K562 (cell line): ENCODE results near the gene VEGFC. TPM values are rescaled to one million over a fixed set of nuclear protein-coding genes. Genes with fewer than 3 reads are reported as not detected.

Experiments used
- ATAC-seq: fragments of 200-7000 bp; cut with Tn5 transposase; 3 replicates; pipeline ENCODE4 v1.9.1; 2020; ENCODE audit warnings: moderate library complexity
- BruUV-seq: library from RNA; stranded (reverse); fragments of 400-500 nt; replicated peaks from 2 replicates; lab custom pipeline; 2021; lab: Mats Ljungman, UMichigan
- CTCF ChIA-PET: fragments of 300-600 bp; formaldehyde crosslinking; extraction: SDS; loops from one replicate; lab custom pipeline; 2021; ENCODE audit warnings: low intra/inter-chr PET ratio; lab: Yijun Ruan, JAX
- POLR2A ChIA-PET: fragments of 300-600, 350-650 bp; sonication (Branson Sonifier 250); formaldehyde crosslinking; extraction: SDS; loops from one replicate; lab custom pipeline; 2021; ENCODE audit warnings: antibody characterized with exemption, inconsistent platforms; lab: Yijun Ruan, JAX
- DNase-seq, 4 experiments: peaks; one replicate each; pipeline versions ENCODE4 v3.0.0 to v3.0.0-alpha.2; 2011 to 2018; ENCODE audit warnings: low spot score in 3 of 4, mixed read lengths in 3 of 4; ENCODE audit errors: extremely low read depth in 1 of 4
- FAIRE-seq: peaks from 2 replicates; lab custom pipeline; 2011; peaks lifted over from hg19 to GRCh38; lab: Jason Lieb, UNC
- H2AFZ ChIP-seq: 2 replicates; pipeline ENCODE4 v1.6.0; 2011; ENCODE audit warnings: low read depth, low read length, control low read depth, inconsistent platforms
- H3K27ac ChIP-seq: fragments of 200-600 bp; 3 replicates; pipeline ENCODE4 v1.8.0; 2011; ENCODE audit warnings: low read depth, mild to moderate bottlenecking, control low read depth, inconsistent platforms, low read length, moderate library complexity, mixed read lengths; ENCODE audit errors: extremely low read depth
- H3K27me3 ChIP-seq, 2 experiments: fragments of 300-600 bp in 1 of 2; 2 replicates in 1 of 2; 3 replicates in 1 of 2; pipeline versions ENCODE4 v1.6.0 to v1.8.0; 2011; ENCODE audit warnings: inconsistent platforms in 2 of 2, low read length in 2 of 2, mild to moderate bottlenecking in 1 of 2, mixed read lengths in 1 of 2, moderate library complexity in 1 of 2; ENCODE audit not compliant: control insufficient read depth in 2 of 2, insufficient read depth in 2 of 2
- H3K36me3 ChIP-seq: fragments of 300-600 bp; 3 replicates; pipeline ENCODE4 v1.8.0; 2011; ENCODE audit warnings: mild to moderate bottlenecking, low read length, inconsistent platforms; ENCODE audit not compliant: control insufficient read depth, insufficient read depth
- H3K4me1 ChIP-seq, 2 experiments: fragments of 200-600 bp in 1 of 2; replicated peaks in 1 of 2; 2 replicates in 1 of 2; 3 replicates in 1 of 2; pipeline versions ENCODE4 v1.5.1 to v1.8.0; 2011; ENCODE audit warnings: inconsistent platforms in 2 of 2, low read length in 2 of 2, mild to moderate bottlenecking in 1 of 2, mixed read lengths in 1 of 2, moderate library complexity in 1 of 2; ENCODE audit not compliant: control insufficient read depth in 2 of 2, insufficient read depth in 2 of 2
- H3K4me2 ChIP-seq: 2 replicates; pipeline ENCODE4 v1.6.1; 2011; ENCODE audit warnings: low read length, control low read depth, inconsistent platforms, mixed read lengths; ENCODE audit not compliant: insufficient read depth
- H3K4me3 ChIP-seq: fragments of 200-600 bp; sonication (generic), shearing (Covaris generic); 2 replicates; pipeline ENCODE4 v1.5.1; 2016; ENCODE audit warnings: control low read depth, inconsistent platforms
- H3K79me2 ChIP-seq: fragments of 200-600 bp; 3 replicates; pipeline ENCODE4 v1.8.0; 2011; ENCODE audit warnings: low read length, inconsistent platforms; ENCODE audit not compliant: control insufficient read depth, insufficient read depth
- H3K9ac ChIP-seq, 2 experiments: 2 replicates each; pipeline versions ENCODE4 v1.6.0 to v1.6.1; 2011; ENCODE audit warnings: low read depth in 2 of 2, low read length in 2 of 2, control low read depth in 1 of 2, inconsistent platforms in 1 of 2, mild to moderate bottlenecking in 1 of 2, mixed read lengths in 1 of 2; ENCODE audit not compliant: insufficient read depth in 1 of 2
- H3K9me1 ChIP-seq: one replicate; pipeline ENCODE4 v1.6.0; 2011; ENCODE audit warnings: inconsistent platforms, mild to moderate bottlenecking, low read length, moderate library complexity; ENCODE audit not compliant: control insufficient read depth, insufficient read depth
- H3K9me3 ChIP-seq: replicated peaks from 2 replicates; pipeline ENCODE4 v1.5.1; 2011; ENCODE audit warnings: low read depth, low read length, inconsistent platforms; ENCODE audit not compliant: control insufficient read depth, insufficient read depth
- H4K20me1 ChIP-seq: replicated peaks from 2 replicates; pipeline ENCODE4 v1.6.1; 2011; ENCODE audit warnings: low read length, inconsistent platforms, mixed read lengths; ENCODE audit not compliant: control insufficient read depth, insufficient read depth
- BCLAF1 ChIP-seq, 2 experiments: fragments of 450-650 bp in 1 of 2; IDR thresholded peaks; 2 replicates each; pipeline ENCODE4 v1.6.1; 2011 to 2017; ENCODE audit warnings: low read depth in 2 of 2, antibody characterized with exemption in 1 of 2, borderline replicate concordance in 1 of 2, low read length in 1 of 2, mild to moderate bottlenecking in 1 of 2, mixed read lengths in 1 of 2; ENCODE audit not compliant: control insufficient read depth in 1 of 2
- CREB1 ChIP-seq, 2 experiments: sonication (generic) in 1 of 2; formaldehyde crosslinking in 1 of 2; IDR thresholded peaks; 2 replicates each; pipeline versions ENCODE4 v1.6.1 to v1.8.0; 2012 to 2022; ENCODE audit warnings: inconsistent platforms in 1 of 2, mild to moderate bottlenecking in 1 of 2, missing genetic modification reagents in 1 of 2, moderate library complexity in 1 of 2
- DIDO1 ChIP-seq: fragments of 450-650 bp; IDR thresholded peaks from 2 replicates; pipeline ENCODE4 v1.6.1; 2016; ENCODE audit warnings: low read depth, missing biosample characterization, missing genetic modification characterization
- KDM2B ChIP-seq: fragments of 250-450 bp; sonication (Bioruptor Pico); IDR thresholded peaks from 2 replicates; pipeline ENCODE4 v1.8.0; 2021; ENCODE audit warnings: mild to moderate bottlenecking, moderate library complexity
- MTA3 ChIP-seq: fragments of 450-650 bp; formaldehyde crosslinking; IDR thresholded peaks from 2 replicates; pipeline ENCODE4 v1.6.1; 2017; ENCODE audit warnings: mild to moderate bottlenecking, borderline replicate concordance
- WHSC1 ChIP-seq: IDR thresholded peaks from one replicate; pipeline ENCODE4 v1.6.1; 2012; ENCODE audit warnings: low read length, control low read depth, inconsistent platforms
- YBX1 ChIP-seq: fragments of 450-650 bp; IDR thresholded peaks from 2 replicates; pipeline ENCODE4 v1.7.1; 2016; ENCODE audit warnings: mild to moderate bottlenecking
- WGBS: fragments of 100-300 bp; shearing (Covaris generic); methylation state at CpG from one replicate; pipeline ENCODE4 v1.1.6; 2016; ENCODE audit warnings: low coverage, mixed read lengths; ENCODE audit not compliant: insufficient coverage; ENCODE audit errors: missing lambda C conversion rate; 5-methylcytosine and 5-hydroxymethylcytosine counted together
- in situ Hi-C: fragments of 300-500 bp; cut with MboI; formaldehyde crosslinking; loops from 4 replicates; pipeline ENCODE4 v1.15.0; 2018; ENCODE audit warnings: inconsistent platforms, mixed read lengths
- intact Hi-C: fragments of 100-400 bp; cut with micrococcal nuclease; formaldehyde crosslinking; loops from 2 replicates; pipeline ENCODE4 v1.14.2; 2022
- polyA plus RNA-seq, 8 experiments: library from polyadenylated mRNA; depleted of rRNA in 4 of 8; stranded (reverse) in 5 of 8; unstranded in 3 of 8; fragments of >200 nt; fragmentation: Nextera tagmentation in 2 of 8; fragmentation: Illumina TruSeq in 1 of 8; extraction: Ambion mirVana in 2 of 8; extraction: Trizol in 1 of 8; gene quantifications; 2 replicates each; pipeline versions ENCODE4 v1.2.1 to v1.2.3, GENCODE V29; 2011 to 2014; ENCODE audit warnings: inconsistent platforms in 1 of 8, missing spikeins in 1 of 8
- total RNA-seq, 7 experiments: library from RNA; depleted of rRNA in 6 of 7; stranded (reverse); fragments of >200 nt in 6 of 7; fragmentation: Illumina TruSeq in 2 of 7; extraction: Trizol in 2 of 7; gene quantifications; 2 replicates each; pipeline versions ENCODE4 v1.2.1 to v1.2.3, GENCODE V29; 2011 to 2021; ENCODE audit warnings: low replicate concordance in 1 of 7
- TF ChIP-seq, protein P1 (sequence below), 2 experiments: IDR thresholded peaks; 2 replicates each; pipeline ENCODE4 v1.6.1; 2012; ENCODE audit warnings: improper control_type of control experiment in 2 of 2, low read depth in 2 of 2, low read length in 2 of 2, borderline replicate concordance in 1 of 2

The VEGFC gene
- total and polyA plus RNA-seq, 9 of the 15 experiments (the other 6 are each of a cell fraction or from before 2014, with no cell fraction given), result not detected

DNA sequence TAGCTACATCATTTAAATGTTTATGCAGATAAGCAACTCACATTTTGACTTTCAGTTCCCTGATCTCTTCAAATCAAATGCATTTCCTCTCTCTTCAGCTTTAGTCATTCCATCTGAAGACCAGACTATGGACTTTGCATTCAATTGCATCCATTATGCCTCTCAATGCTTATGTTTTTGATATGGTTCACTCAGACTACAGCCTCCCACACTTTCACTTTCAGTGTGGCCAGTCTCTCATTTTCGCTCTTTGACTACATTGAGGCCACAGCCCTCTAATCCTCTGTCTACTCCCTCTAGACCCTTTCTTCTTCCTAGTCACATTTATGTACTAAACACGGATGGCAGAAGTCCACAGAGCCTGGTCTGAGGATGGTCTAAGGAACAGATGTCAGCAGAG is 24.5 kb upstream of the VEGFC start:
- POLR2A ChIA-PET, result no interaction called here
- intact Hi-C loops (no loop called here), in situ Hi-C loops (no loop called here)
- DNase-seq (no peak), FAIRE-seq (no peak), ATAC-seq (no peak)
- Histone ChIP-seq H3K79me2 (no peaks in the 10 kb centered on the region), H4K20me1 (no peaks in the 10 kb centered on the region), H3K9me1 (no peaks in the 10 kb centered on the region), H2AFZ (no peak overlapping the region), H3K4me1 (no peaks in the 10 kb centered on the region), H3K36me3 (no peaks in the 10 kb centered on the region), H3K27ac (no peak overlapping the region), H3K9me3 (no peaks in the 10 kb centered on the region; the same call in 1 of the 2 replicates), H3K9ac (no peak overlapping the region), H3K4me2 (no peak overlapping the region), H3K4me3 (no peak overlapping the region), H3K27me3 (no peaks in the 10 kb centered on the region)
- 0% methylated on average over 2 of the region's 2 CpGs for WGBS
- BruUV-seq, result no TSS peak
- TF ChIP-seq CREB1 (IDR thresholded peaks at IDR 0.05), result no peak
- TF ChIP-seq CREB1 (CRISPR knock-in tag; IDR thresholded peaks at IDR 0.05), result no peak
- TF ChIP-seq WHSC1, result no peak
- CTCF ChIA-PET, result no interaction called here

GRCh38 chr4:176814770-176815169 is 22.0 kb upstream of the VEGFC start:
- no peaks in the 10 kb centered on the region for H3K79me2 ChIP-seq
- ChIA-PET CTCF (no interaction called here), POLR2A (no interaction called here)
- H3K4me1 ChIP-seq, result no peaks in the 10 kb centered on the region
- H3K27ac ChIP-seq, result no peak overlapping the region
- no peak for ATAC-seq
- BruUV-seq, result no TSS peak
- H2AFZ ChIP-seq, result no peak overlapping the region
- H4K20me1 ChIP-seq, result no peaks in the 10 kb centered on the region
- TF ChIP-seq BCLAF1 (IDR thresholded peaks at IDR 0.05; ENCODE audit: borderline replicate concordance in 1 of 2, control insufficient read depth in 1 of 2, low read depth in 2 of 2, low read length in 1 of 2), result no peak
- TF ChIP-seq DIDO1 (tag), result no peak
- no peak for TF ChIP-seq YBX1
- TF ChIP-seq KDM2B (CRISPR knock-in tag), result no peak
- no peak for TF ChIP-seq MTA3
- TF ChIP-seq, protein P1, sequence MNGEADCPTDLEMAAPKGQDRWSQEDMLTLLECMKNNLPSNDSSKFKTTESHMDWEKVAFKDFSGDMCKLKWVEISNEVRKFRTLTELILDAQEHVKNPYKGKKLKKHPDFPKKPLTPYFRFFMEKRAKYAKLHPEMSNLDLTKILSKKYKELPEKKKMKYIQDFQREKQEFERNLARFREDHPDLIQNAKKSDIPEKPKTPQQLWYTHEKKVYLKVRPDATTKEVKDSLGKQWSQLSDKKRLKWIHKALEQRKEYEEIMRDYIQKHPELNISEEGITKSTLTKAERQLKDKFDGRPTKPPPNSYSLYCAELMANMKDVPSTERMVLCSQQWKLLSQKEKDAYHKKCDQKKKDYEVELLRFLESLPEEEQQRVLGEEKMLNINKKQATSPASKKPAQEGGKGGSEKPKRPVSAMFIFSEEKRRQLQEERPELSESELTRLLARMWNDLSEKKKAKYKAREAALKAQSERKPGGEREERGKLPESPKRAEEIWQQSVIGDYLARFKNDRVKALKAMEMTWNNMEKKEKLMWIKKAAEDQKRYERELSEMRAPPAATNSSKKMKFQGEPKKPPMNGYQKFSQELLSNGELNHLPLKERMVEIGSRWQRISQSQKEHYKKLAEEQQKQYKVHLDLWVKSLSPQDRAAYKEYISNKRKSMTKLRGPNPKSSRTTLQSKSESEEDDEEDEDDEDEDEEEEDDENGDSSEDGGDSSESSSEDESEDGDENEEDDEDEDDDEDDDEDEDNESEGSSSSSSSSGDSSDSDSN (IDR thresholded peaks at IDR 0.05; ENCODE audit: borderline replicate concordance in 1 of 2, low read depth in 2 of 2, low read length in 2 of 2), result no peak
- no peak overlapping the region for H3K9ac ChIP-seq
- in situ Hi-C loops (no loop called here), intact Hi-C loops (no loop called here)
- 8% methylated on average over 6 of the region's 6 CpGs for WGBS
- H3K27me3 ChIP-seq, result no peaks in the 10 kb centered on the region
- DNase-seq, result no peak
- H3K9me1 ChIP-seq, result no peaks in the 10 kb centered on the region
- H3K9me3 ChIP-seq, result no peaks in the 10 kb centered on the region
- no peak overlapping the region for H3K4me3 ChIP-seq
- no peak overlapping the region for H3K4me2 ChIP-seq
- no peak for FAIRE-seq
- H3K36me3 ChIP-seq, result no peaks in the 10 kb centered on the region
